ENCODE results near the gene NKD2.

DNA sequence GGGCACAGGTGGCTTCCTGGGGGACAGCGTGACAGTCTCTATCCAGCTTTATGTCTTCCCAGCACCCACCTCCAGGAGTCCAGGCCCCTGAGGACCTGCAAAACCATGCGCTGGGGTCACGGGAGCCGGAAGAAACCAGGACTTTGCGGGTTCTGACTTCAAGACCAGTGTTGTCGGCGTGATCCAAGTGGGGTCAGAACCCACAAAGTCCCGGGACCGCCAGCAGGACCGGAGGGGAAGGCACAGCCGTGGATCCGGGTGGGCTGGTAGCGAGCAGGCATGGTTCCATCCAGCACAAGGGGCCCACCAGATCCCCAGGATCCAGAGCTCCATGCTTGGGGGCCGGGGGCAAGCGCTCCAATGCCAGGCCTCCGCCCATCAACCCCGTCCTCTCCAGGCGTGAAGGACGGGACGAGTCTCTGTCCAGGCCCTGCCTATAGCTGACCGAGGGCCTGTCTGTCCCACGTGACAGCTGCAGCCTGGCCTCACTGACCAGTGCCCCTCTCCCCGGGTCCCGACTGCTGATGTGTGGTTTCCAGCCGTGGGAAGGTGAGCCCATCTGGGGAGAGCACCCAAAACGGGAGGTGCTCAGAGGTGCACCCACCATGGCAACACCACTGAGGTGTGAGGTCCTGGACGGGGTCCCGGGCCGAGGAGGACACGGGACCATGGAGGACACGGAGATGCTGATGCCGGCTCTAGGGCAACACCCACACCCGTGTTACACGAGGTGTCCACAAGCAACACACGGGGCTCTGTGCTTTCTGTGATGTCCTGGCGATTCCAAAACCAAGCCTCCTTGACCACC, 54.4 kb downstream of the NKD2 start:
- TF ChIP-seq CTCF (IDR thresholded peaks at IDR 0.05; ENCODE audit: low read depth, low read length) (no peak), POLR2A (IDR thresholded peaks at IDR 0.05; ENCODE audit: extremely low read depth, insufficient read length) (no peak)
- TF ChIP-seq, protein P1, sequence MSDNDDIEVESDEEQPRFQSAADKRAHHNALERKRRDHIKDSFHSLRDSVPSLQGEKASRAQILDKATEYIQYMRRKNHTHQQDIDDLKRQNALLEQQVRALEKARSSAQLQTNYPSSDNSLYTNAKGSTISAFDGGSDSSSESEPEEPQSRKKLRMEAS (IDR thresholded peaks at IDR 0.05; ENCODE audit: low read depth, low read length) = no peak

All from NB4 (cell line).